H1 (cell line): ENCODE measurements around the gene SPHK1. TPM values are rescaled to one million over a fixed set of nuclear protein-coding genes. Genes with fewer than 3 reads are reported as not detected.

ENCODE experiments used
- CTCF ChIA-PET: fragments of 300-600 bp; sonication (Branson Sonifier 250); formaldehyde crosslinking; loops from one replicate; lab custom pipeline; 2021; ENCODE audit not compliant: partially characterized antibody; lab: Charles Lee
- POLR2A ChIA-PET: fragments of 300-600 bp; sonication (Branson Sonifier 250); formaldehyde crosslinking; loops from one replicate; lab custom pipeline; 2021; ENCODE audit warnings: inconsistent platforms; ENCODE audit not compliant: partially characterized antibody; lab: Charles Lee
- DNase-seq, 2 experiments: peaks; one replicate each; pipeline versions ENCODE4 v3.0.0 to v3.0.0-alpha.2; 2010 to 2022; ENCODE audit warnings: low spot score in 2 of 2, low read depth in 1 of 2, mixed read lengths in 1 of 2
- FAIRE-seq: peaks from 2 replicates; lab custom pipeline; 2011; peaks lifted over from hg19 to GRCh38; lab: Jason Lieb, UNC
- H2AFZ ChIP-seq: 2 replicates; pipeline ENCODE4 v1.8.1; 2012; ENCODE audit warnings: low read length, inconsistent platforms
- H2AK5ac ChIP-seq: 2 replicates; pipeline ENCODE4 v1.6.1; 2013; ENCODE audit warnings: low read depth, low read length
- H2BK120ac ChIP-seq: replicated peaks from 2 replicates; pipeline ENCODE3; 2013; ENCODE audit warnings: low read depth, low read length, inconsistent platforms
- H2BK12ac ChIP-seq: 2 replicates; pipeline ENCODE4 v1.6.1; 2013; ENCODE audit warnings: low read depth, low read length
- H2BK15ac ChIP-seq: 2 replicates; pipeline ENCODE4 v1.6.1; 2013; ENCODE audit warnings: low read length
- H2BK20ac ChIP-seq: 2 replicates; pipeline ENCODE4 v1.6.1; 2013; ENCODE audit warnings: low read length
- H2BK5ac ChIP-seq: 2 replicates; pipeline ENCODE4 v1.6.1; 2013; ENCODE audit warnings: low read depth, low read length
- H3K14ac ChIP-seq: 2 replicates; pipeline ENCODE4 v1.6.1; 2013; ENCODE audit warnings: inconsistent platforms; ENCODE audit not compliant: insufficient read length
- H3K18ac ChIP-seq: 2 replicates; pipeline ENCODE4 v1.6.1; 2013; ENCODE audit warnings: low read length; ENCODE audit errors: extremely low read depth
- H3K23ac ChIP-seq: 2 replicates; pipeline ENCODE4 v1.6.1; 2013; ENCODE audit warnings: inconsistent platforms; ENCODE audit not compliant: insufficient read length
- H3K23me2 ChIP-seq: 2 replicates; pipeline ENCODE4 v1.6.1; 2013; ENCODE audit warnings: low read depth, low read length
- H3K27ac ChIP-seq: 2 replicates; pipeline ENCODE4 v1.6.1; 2011; ENCODE audit warnings: low read depth, low read length, inconsistent platforms
- H3K27me3 ChIP-seq, 4 experiments: replicated peaks in 1 of 4; 1 replicate in 1 of 4; 2 replicates in 3 of 4; pipeline versions ENCODE4 v1.6.1 to v1.8.1; 2011 to 2013; ENCODE audit warnings: low read length in 3 of 4, mild to moderate bottlenecking in 3 of 4, inconsistent platforms in 2 of 4, mixed read lengths in 2 of 4, moderate library complexity in 1 of 4; ENCODE audit not compliant: control insufficient read depth in 3 of 4, insufficient read depth in 3 of 4; ENCODE audit errors: extremely low read depth in 1 of 4
- H3K36me3 ChIP-seq, 4 experiments: 2 replicates each; pipeline versions ENCODE4 v1.6.1 to v1.8.1; 2011 to 2013; ENCODE audit warnings: mild to moderate bottlenecking in 4 of 4, low read length in 3 of 4, moderate library complexity in 2 of 4, control low read depth in 1 of 4, inconsistent platforms in 1 of 4; ENCODE audit not compliant: insufficient read depth in 4 of 4, control insufficient read depth in 2 of 4
- H3K4ac ChIP-seq: replicated peaks from 2 replicates; pipeline ENCODE3; 2013; ENCODE audit warnings: low read length, low read depth, mixed read lengths, inconsistent platforms; ENCODE audit not compliant: insufficient read length
- H3K4me1 ChIP-seq, 4 experiments: replicated peaks in 1 of 4; 1 replicate in 1 of 4; 2 replicates in 3 of 4; pipeline versions ENCODE4 v1.6.1 to v1.8.1; 2011 to 2013; ENCODE audit warnings: low read length in 3 of 4, inconsistent platforms in 2 of 4, mixed read lengths in 1 of 4; ENCODE audit not compliant: insufficient read depth in 4 of 4, control insufficient read depth in 3 of 4
- H3K4me2 ChIP-seq, 2 experiments: 2 replicates each; pipeline versions ENCODE4 v1.6.1 to v1.8.1; 2011 to 2013; ENCODE audit warnings: low read depth in 2 of 2, low read length in 2 of 2, control low read depth in 1 of 2, inconsistent platforms in 1 of 2, mild to moderate bottlenecking in 1 of 2; ENCODE audit not compliant: insufficient read depth in 1 of 2
- H3K4me3 ChIP-seq, 4 experiments: fragments of 200-600, 300-600 bp in 1 of 4; sonication (generic), shearing (Covaris generic), sonication (Bioruptor Twin) in 1 of 4; 2 replicates each; pipeline versions ENCODE4 v1.5.1 to v1.8.1; 2011 to 2016; ENCODE audit warnings: low read length in 4 of 4, low read depth in 3 of 4, control low read depth in 2 of 4, inconsistent platforms in 2 of 4, mild to moderate bottlenecking in 2 of 4, mixed read lengths in 1 of 4, moderate library complexity in 1 of 4; ENCODE audit not compliant: insufficient read depth in 2 of 4; ENCODE audit errors: extremely low read depth in 1 of 4
- H3K56ac ChIP-seq: replicated peaks from 2 replicates; pipeline ENCODE3; 2013; ENCODE audit warnings: low read depth, mild to moderate bottlenecking, mixed read lengths, low read length, inconsistent platforms; ENCODE audit not compliant: insufficient read length
- H3K79me1 ChIP-seq: 2 replicates; pipeline ENCODE4 v1.6.1; 2013; ENCODE audit warnings: low read depth, low read length, control low read depth
- H3K79me2 ChIP-seq, 2 experiments: 2 replicates each; pipeline versions ENCODE4 v1.6.1 to v1.8.1; 2012 to 2013; ENCODE audit warnings: low read length in 2 of 2, mild to moderate bottlenecking in 2 of 2, inconsistent platforms in 1 of 2; ENCODE audit not compliant: insufficient read depth in 2 of 2, control insufficient read depth in 1 of 2
- H3K9ac ChIP-seq, 4 experiments: replicated peaks in 1 of 4; 1 replicate in 1 of 4; 2 replicates in 3 of 4; pipeline versions ENCODE4 v1.6.1 to v1.8.1; 2011 to 2013; ENCODE audit warnings: low read depth in 3 of 4, low read length in 3 of 4, control low read depth in 2 of 4, mild to moderate bottlenecking in 2 of 4, moderate library complexity in 2 of 4, inconsistent platforms in 1 of 4; ENCODE audit errors: extremely low read depth in 1 of 4
- H3K9me3 ChIP-seq, 2 experiments: 2 replicates each; pipeline versions ENCODE4 v1.6.1 to v1.8.1; 2012 to 2013; ENCODE audit warnings: mild to moderate bottlenecking in 2 of 2, moderate library complexity in 2 of 2, control low read depth in 1 of 2, inconsistent platforms in 1 of 2, low read depth in 1 of 2, low read length in 1 of 2, mixed read lengths in 1 of 2; ENCODE audit not compliant: insufficient read depth in 2 of 2
- H4K20me1 ChIP-seq, 2 experiments: replicated peaks in 1 of 2; 2 replicates each; pipeline versions ENCODE3 to v1.8.1; 2011 to 2013; ENCODE audit warnings: inconsistent platforms in 2 of 2, low read length in 2 of 2, mild to moderate bottlenecking in 1 of 2; ENCODE audit not compliant: insufficient read depth in 2 of 2, control insufficient read depth in 1 of 2
- H4K5ac ChIP-seq: 2 replicates; pipeline ENCODE4 v1.6.1; 2013; ENCODE audit warnings: low read length, low read depth, mixed read lengths, inconsistent platforms; ENCODE audit not compliant: insufficient read length
- H4K8ac ChIP-seq: 2 replicates; pipeline ENCODE4 v1.8.0; 2013; ENCODE audit warnings: mild to moderate bottlenecking, moderate library complexity, low read length, inconsistent platforms; ENCODE audit not compliant: insufficient read depth; ENCODE audit errors: extremely low read depth
- H4K91ac ChIP-seq: replicated peaks from 2 replicates; pipeline ENCODE3; 2013; ENCODE audit warnings: low read length, mixed read lengths, inconsistent platforms; ENCODE audit not compliant: insufficient read length
- BACH1 ChIP-seq: IDR thresholded peaks from 2 replicates; pipeline ENCODE4 v1.6.1; 2012; ENCODE audit warnings: low read length, improper control_type of control experiment
- CREB1 ChIP-seq: IDR thresholded peaks from 2 replicates; pipeline ENCODE4 v1.6.1; 2012; ENCODE audit warnings: inconsistent platforms
- E2F6 ChIP-seq: IDR thresholded peaks from 2 replicates; pipeline ENCODE4 v1.6.1; 2012; ENCODE audit warnings: inconsistent platforms
- JUN ChIP-seq: IDR thresholded peaks from 2 replicates; pipeline ENCODE4 v1.6.1; 2011; ENCODE audit warnings: low read depth, mild to moderate bottlenecking, improper control_type of control experiment, low read length
- KDM5A ChIP-seq: fragments of 200-600 bp; IDR thresholded peaks from 2 replicates; pipeline ENCODE4 v1.7.1; 2012; ENCODE audit warnings: mild to moderate bottlenecking, low read length, inconsistent platforms, mixed read lengths
- NRF1 ChIP-seq: IDR thresholded peaks from 2 replicates; pipeline ENCODE4 v1.6.1; 2011; ENCODE audit warnings: mild to moderate bottlenecking, low read depth, low read length, improper control_type of control experiment
- POLR2AphosphoS5 ChIP-seq: IDR thresholded peaks from 2 replicates; pipeline ENCODE4 v1.6.1; 2011; ENCODE audit warnings: low read depth, low read length
- SIN3A ChIP-seq, 2 experiments: IDR thresholded peaks in 1 of 2; conservative IDR thresholded peaks in 1 of 2; 2 replicates each; pipeline ENCODE4 v1.6.1; 2011 to 2012; ENCODE audit warnings: low read length in 2 of 2, improper control_type of control experiment in 1 of 2, low read depth in 1 of 2, mild to moderate bottlenecking in 1 of 2
- SP2 ChIP-seq: IDR thresholded peaks from 2 replicates; pipeline ENCODE4 v1.6.1; 2012; ENCODE audit warnings: mild to moderate bottlenecking, low read length, inconsistent platforms
- TAF1 ChIP-seq: IDR thresholded peaks from 2 replicates; pipeline ENCODE4 v1.6.1; 2011; ENCODE audit warnings: mild to moderate bottlenecking, low read depth, low read length
- TAF7 ChIP-seq: optimal IDR thresholded peaks from 2 replicates; pipeline ENCODE3; 2011; ENCODE audit warnings: low read depth, mild to moderate bottlenecking, inconsistent platforms, low read length, moderate library complexity, borderline replicate concordance
- TCF12 ChIP-seq: IDR thresholded peaks from 2 replicates; pipeline ENCODE4 v1.6.1; 2011; ENCODE audit warnings: low read depth, mild to moderate bottlenecking, low read length
- TEAD4 ChIP-seq: IDR thresholded peaks from 2 replicates; pipeline ENCODE4 v1.6.1; 2012; ENCODE audit warnings: low read depth, low read length, inconsistent platforms, mixed read lengths
- WGBS, 2 experiments: shearing (Covaris generic) in 1 of 2; methylation state at CpG; one replicate each; pipeline versions ENCODE4 v1.1.6 to v1.1.7; 2013 to 2015; ENCODE audit warnings: low lambda C conversion rate in 2 of 2, mixed read lengths in 2 of 2, inconsistent platforms in 1 of 2, low coverage in 1 of 2, missing lambda C conversion rate in 1 of 2; ENCODE audit not compliant: insufficient replicate concordance in 2 of 2, insufficient coverage in 1 of 2, insufficient read length in 1 of 2; ENCODE audit errors: extremely low coverage in 1 of 2, missing lambda C conversion rate in 1 of 2; 5-methylcytosine and 5-hydroxymethylcytosine counted together
- polyA plus RNA-seq, 7 experiments: library from polyadenylated mRNA; depleted of rRNA in 3 of 7; stranded (reverse) in 5 of 7; unstranded in 2 of 7; fragments of >200 nt in 5 of 7; fragments of 200-250 nt in 2 of 7; gene quantifications; 1 replicate in 5 of 7; 2 replicates in 1 of 7; 4 replicates in 1 of 7; pipeline versions ENCODE4 v1.2.1 to v1.2.3, GENCODE V29; 2011 to 2013; ENCODE audit warnings: missing spikeins in 2 of 7, mixed read lengths in 2 of 7
- total RNA-seq: library from RNA; stranded (reverse); fragmentation: NEBNext Ultra II Directional; extraction: Animal tissue kit (Norgen Biotek cat#: 25700); gene quantifications from 2 replicates; pipeline ENCODE4 v1.2.1, GENCODE V29; 2021

Gene SPHK1
- total and polyA plus RNA-seq, 2 of the 8 experiments (the other 6 are each of a cell fraction or from before 2014, with no cell fraction given), result 2.4 TPM

GRCh38 chr17:76391200-76391715 lies 6.8 kb downstream of the SPHK1 start:
- Histone ChIP-seq H3K79me1 (no peaks in the 10 kb centered on the region; the same call in 1 of the 2 replicates), H3K9me3 (no peaks in the 10 kb centered on the region), H2BK12ac (no peak overlapping the region), H3K27me3 (peaks cover 0 to 10% (median 1%) of the 10 kb centered on the region in 4 experiments; a peak in 3 of 7 replicates), H3K27ac (no peak overlapping the region), H3K79me2 (no peaks in the 10 kb centered on the region), H3K18ac (no peak overlapping the region), H2BK20ac (no peak overlapping the region), H3K4me3 (no peak overlapping the region), H3K9ac (no peak overlapping the region), H2AFZ (no peak overlapping the region), H4K20me1 (peaks cover 0 to 5% of the 10 kb centered on the region in 2 experiments), H3K36me3 (peaks cover 13 to 34% (median 22%) of the 10 kb centered on the region in 4 experiments), H3K56ac (no peak overlapping the region), H2BK5ac (no peak overlapping the region; the same call in 1 of the 2 replicates), H2AK5ac (no peak overlapping the region), H3K23me2 (no peaks in the 10 kb centered on the region; the same call in 1 of the 2 replicates), H2BK120ac (no peak overlapping the region), H3K23ac (no peak overlapping the region), H4K8ac (peak overlapping the region; percentile 21), H3K4me1 (peaks cover 5 to 18% (median 12%) of the 10 kb centered on the region in 4 experiments), H2BK15ac (no peak overlapping the region), H3K4me2 (no peak overlapping the region), H3K14ac (no peak overlapping the region), H4K91ac (no peak overlapping the region), H3K4ac (no peak overlapping the region), H4K5ac (no peak overlapping the region)
- ChIA-PET CTCF (interaction anchor here (1.2 to 28.1 kb wide), 8 partner anchors 6 to 89 kb away, joined by 3 to 635 read pairs (median 12); partner anchors contain the start of gene PRPSAP1), POLR2A (no interaction called here)
- FAIRE-seq (no peak), DNase-seq (no peak)
- TF ChIP-seq TEAD4, result no peak
- no peak for TF ChIP-seq JUN
- no peak for TF ChIP-seq SIN3A (conservative IDR thresholded peaks at IDR 0.05 in 1 of 2, IDR thresholded peaks at IDR 0.05 in 1 of 2; ENCODE audit: low read depth in 1 of 2, low read length in 2 of 2)
- TF ChIP-seq TAF1, result no peak
- TF ChIP-seq TCF12, result no peak
- TF ChIP-seq NRF1, result no peak
- no peak for TF ChIP-seq SP2
- TF ChIP-seq POLR2AphosphoS5, result no peak
- TF ChIP-seq CREB1, result no peak
- no peak for TF ChIP-seq KDM5A
- no peak for TF ChIP-seq TAF7
- TF ChIP-seq BACH1, result no peak
- TF ChIP-seq E2F6, result no peak
- 90% methylated on average over 21 of the region's 21 CpGs; no CpG with 5 or more reads in 1 of the 2 experiments for WGBS, 2 experiments
